Epithelial cell of proximal tubule (primary cell): Measurements from ENCODE around the gene PRR14. TPM values are rescaled to one million over a fixed set of nuclear protein-coding genes. Genes with fewer than 3 reads are reported as not detected.
A peak's percentile ranks its signal among the peaks of the same experiment; 100 is the strongest.

Experiments
- DNase-seq: peaks from one replicate; pipeline ENCODE4 v3.0.0-alpha.2; 2011; ENCODE audit warnings: low read depth
- H3K4me3 ChIP-seq: 2 replicates; pipeline ENCODE4 v1.5.1; 2011; ENCODE audit warnings: low read depth, mild to moderate bottlenecking, low read length
- CTCF ChIP-seq: conservative IDR thresholded peaks from 2 replicates; pipeline ENCODE4 v1.5.1; 2012; ENCODE audit warnings: low read depth, mild to moderate bottlenecking, low read length
- total RNA-seq: library from RNA; depleted of rRNA; stranded (reverse); fragments of >200 nt; gene quantifications from 2 replicates; pipeline ENCODE4 v1.2.3, GENCODE V29; 2015

The PRR14 gene
- total RNA-seq, 1 donor from 2014 or later = 18.1 TPM

- no peak for DNase-seq
- H3K4me3 ChIP-seq = no peak overlapping the region
- TF ChIP-seq CTCF = no peak
Observed at GRCh38 chr16:30606004-30606403, 44.8 kb upstream of the PRR14 start.

GRCh38 chr16:30609002-30609925 is 41.5 kb upstream of the PRR14 start:
- peak overlapping the region; percentile 81 for H3K4me3 ChIP-seq
- TF ChIP-seq CTCF = no peak
- DNase-seq = no peak

- no peak for TF ChIP-seq CTCF
- peak; percentile 85 for DNase-seq
- H3K4me3 ChIP-seq = peak within 1 kb of the TSS; percentile 81
Observed at GRCh38 chr16:30609926-30610839, 40.6 kb upstream of the PRR14 start, which contains the start of gene ZNF689. ZNF689 (minus strand) TSS chr16:30610389; CDS start chr16:30610041, 348 bp downstream.

GRCh38 chr16:30615358-30616091 is 35.2 kb upstream of the PRR14 start:
- H3K4me3 ChIP-seq = no peak overlapping the region
- peak; percentile 66 for TF ChIP-seq CTCF
- no peak for DNase-seq

GRCh38 chr16:30619202-30619601 is 31.6 kb upstream of the PRR14 start:
- H3K4me3 ChIP-seq = no peak overlapping the region
- TF ChIP-seq CTCF = no peak
- no peak for DNase-seq

GRCh38 chr16:30619638-30620037 is 31.1 kb upstream of the PRR14 start:
- H3K4me3 ChIP-seq = no peak overlapping the region
- TF ChIP-seq CTCF = no peak
- peak; percentile 83 for DNase-seq
